Measurements from ENCODE around the gene SARS1. TPM values are rescaled to one million over a fixed set of nuclear protein-coding genes. Genes with fewer than 3 reads are reported as not detected.

The SARS1 gene
- total RNA-seq, 2 experiments from 2014 or later, result 193 to 195 TPM

DNA sequence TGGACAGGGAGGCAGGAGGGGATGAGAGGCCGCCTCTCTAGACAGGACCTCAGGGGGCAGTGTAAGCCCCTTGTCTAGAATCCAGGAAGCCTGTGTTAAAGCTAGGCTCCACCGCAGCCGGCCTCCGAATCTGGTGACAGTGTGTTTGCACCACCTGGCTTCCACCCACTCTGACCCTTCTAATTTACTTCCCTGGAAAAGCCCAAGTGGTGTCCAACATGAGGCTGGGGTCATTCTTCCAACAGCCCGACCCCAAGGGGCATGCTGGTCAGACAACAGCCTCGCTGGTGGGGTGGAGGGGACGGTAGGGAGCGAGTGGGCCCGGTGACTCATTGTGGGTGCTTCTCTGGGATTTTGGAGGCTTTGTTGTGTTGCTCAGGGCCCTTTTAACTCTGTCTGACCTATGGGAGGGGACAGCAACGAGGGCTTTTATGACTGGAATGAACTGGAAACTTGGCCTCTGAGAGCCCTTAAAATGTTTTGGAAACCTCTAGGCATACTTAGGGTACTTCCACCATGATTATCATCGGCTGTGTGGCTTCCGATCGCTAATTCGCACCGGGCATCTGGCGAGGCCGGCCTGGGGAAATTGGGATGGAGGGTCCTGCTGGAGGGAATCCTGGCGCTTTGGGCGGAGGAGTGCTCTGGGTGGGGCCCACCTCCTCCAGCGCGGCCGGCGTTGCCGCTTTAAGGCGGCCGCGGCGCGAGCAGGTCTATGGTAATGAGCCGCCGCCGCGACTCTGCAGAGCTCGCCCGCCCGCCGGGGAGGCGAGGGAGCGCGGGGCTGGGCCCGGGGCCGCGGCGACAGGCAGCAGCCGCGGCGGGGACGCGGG is 35.3 kb downstream of the SARS1 start, which contains the start of gene CELSR2:
Gene CELSR2, plus strand, starts transcription at position 743 of the 833 bp plus-strand sequence. CDS start 541 bp downstream, outside the sequence.
- H3K4me3 Mint-ChIP-seq, result peak within 1 kb of the TSS; percentile 49
- H3K9me3 Mint-ChIP-seq, result no peaks in the 10 kb centered on the region
- POLR2A ChIA-PET, result interaction anchor here (1.3 to 2.2 kb wide), 3 partner anchors 11 to 299 kb away, joined by 4 to 7 read pairs (median 5); partner anchors contain the start of genes ATXN7L2 and GNAI3
- CTCF ChIA-PET, result interaction anchor here (1.1 to 1.4 kb wide), 2 partner anchors 30 to 152 kb away, joined by 3 to 4 read pairs; no protein-coding TSS in a partner anchor
- DNase-seq, result peak; percentile 70
- no peak within 1 kb of the TSS for H3K27ac Mint-ChIP-seq
- peaks cover 25% of the 10 kb centered on the region for H3K27me3 Mint-ChIP-seq
- no peaks in the 10 kb centered on the region for H3K36me3 Mint-ChIP-seq (ENCODE audit: low read depth)
- peaks cover 6% of the 10 kb centered on the region for H3K4me1 Mint-ChIP-seq

DNA sequence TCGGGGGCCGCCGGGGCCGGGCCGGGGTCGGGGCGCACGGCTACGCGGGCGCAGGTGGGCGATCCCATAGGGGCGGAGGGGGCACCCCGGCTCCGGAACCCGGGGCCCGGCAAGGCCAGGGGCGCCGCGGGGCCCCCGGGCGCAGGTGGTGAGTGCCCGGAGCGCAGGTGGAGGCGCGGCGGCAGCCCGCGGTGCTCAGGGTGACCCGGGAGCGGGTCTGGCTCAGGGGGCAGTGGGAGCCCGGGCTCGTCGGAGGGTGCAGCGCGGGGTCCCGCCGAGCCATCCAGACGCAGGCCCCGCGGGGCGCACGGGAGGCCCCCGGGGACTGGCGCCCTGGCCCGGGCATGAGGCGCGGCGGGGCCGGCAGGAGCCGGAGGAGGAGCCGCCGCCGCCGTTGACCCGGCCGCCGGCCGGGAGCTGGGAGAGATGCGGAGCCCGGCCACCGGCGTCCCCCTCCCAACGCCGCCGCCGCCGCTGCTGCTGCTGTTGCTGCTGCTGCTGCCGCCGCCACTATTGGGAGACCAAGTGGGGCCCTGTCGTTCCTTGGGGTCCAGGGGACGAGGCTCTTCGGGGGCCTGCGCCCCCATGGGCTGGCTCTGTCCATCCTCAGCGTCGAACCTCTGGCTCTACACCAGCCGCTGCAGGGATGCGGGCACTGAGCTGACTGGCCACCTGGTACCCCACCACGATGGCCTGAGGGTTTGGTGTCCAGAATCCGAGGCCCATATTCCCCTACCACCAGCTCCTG is 36.1 kb downstream of the SARS1 start:
- H3K4me3 Mint-ChIP-seq, result peak overlapping the region; percentile 37
- DNase-seq, result no peak
- no peak overlapping the region for H3K27ac Mint-ChIP-seq
- CTCF ChIA-PET, result interaction anchor here (1.0 to 1.4 kb wide), 2 partner anchors 10 to 152 kb away, joined by 4 read pairs; no protein-coding TSS in a partner anchor
- no peaks in the 10 kb centered on the region for H3K36me3 Mint-ChIP-seq (ENCODE audit: low read depth)
- peaks cover 6% of the 10 kb centered on the region for H3K4me1 Mint-ChIP-seq
- H3K9me3 Mint-ChIP-seq, result no peaks in the 10 kb centered on the region
- POLR2A ChIA-PET, result interaction anchor here (1.3 to 2.2 kb wide), 5 partner anchors 11 to 298 kb away, joined by 3 to 7 read pairs (median 4); partner anchors contain the start of genes ATXN7L2 and GNAI3
- peaks cover 23% of the 10 kb centered on the region for H3K27me3 Mint-ChIP-seq

DNA sequence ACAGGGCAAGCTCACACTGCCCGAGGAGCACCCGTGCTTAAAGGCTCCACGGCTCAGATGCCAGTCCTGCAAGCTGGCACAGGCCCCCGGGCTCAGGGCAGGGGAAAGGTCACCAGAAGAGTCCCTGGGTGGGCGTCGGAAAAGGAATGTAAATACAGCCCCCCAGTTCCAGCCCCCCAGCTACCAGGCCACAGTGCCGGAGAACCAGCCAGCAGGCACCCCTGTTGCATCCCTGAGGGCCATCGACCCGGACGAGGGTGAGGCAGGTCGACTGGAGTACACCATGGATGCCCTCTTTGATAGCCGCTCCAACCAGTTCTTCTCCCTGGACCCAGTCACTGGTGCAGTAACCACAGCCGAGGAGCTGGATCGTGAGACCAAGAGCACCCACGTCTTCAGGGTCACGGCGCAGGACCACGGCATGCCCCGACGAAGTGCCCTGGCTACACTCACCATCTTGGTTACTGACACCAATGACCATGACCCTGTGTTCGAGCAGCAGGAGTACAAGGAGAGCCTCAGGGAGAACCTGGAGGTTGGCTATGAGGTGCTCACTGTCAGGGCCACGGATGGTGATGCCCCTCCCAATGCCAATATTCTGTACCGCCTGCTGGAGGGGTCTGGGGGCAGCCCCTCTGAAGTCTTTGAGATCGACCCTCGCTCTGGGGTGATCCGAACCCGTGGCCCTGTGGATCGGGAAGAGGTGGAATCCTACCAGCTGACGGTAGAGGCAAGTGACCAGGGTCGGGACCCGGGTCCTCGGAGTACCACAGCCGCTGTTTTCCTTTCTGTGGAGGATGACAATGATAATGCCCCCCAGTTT is 36.9 kb downstream of the SARS1 start:
- no peaks in the 10 kb centered on the region for H3K36me3 Mint-ChIP-seq (ENCODE audit: low read depth)
- POLR2A ChIA-PET, result interaction anchor here (1.4 to 2.2 kb wide), 3 partner anchors 36 to 233 kb away, joined by 3 to 5 read pairs (median 4); partner anchors contain the start of gene ATXN7L2
- H3K9me3 Mint-ChIP-seq, result no peaks in the 10 kb centered on the region

DNA sequence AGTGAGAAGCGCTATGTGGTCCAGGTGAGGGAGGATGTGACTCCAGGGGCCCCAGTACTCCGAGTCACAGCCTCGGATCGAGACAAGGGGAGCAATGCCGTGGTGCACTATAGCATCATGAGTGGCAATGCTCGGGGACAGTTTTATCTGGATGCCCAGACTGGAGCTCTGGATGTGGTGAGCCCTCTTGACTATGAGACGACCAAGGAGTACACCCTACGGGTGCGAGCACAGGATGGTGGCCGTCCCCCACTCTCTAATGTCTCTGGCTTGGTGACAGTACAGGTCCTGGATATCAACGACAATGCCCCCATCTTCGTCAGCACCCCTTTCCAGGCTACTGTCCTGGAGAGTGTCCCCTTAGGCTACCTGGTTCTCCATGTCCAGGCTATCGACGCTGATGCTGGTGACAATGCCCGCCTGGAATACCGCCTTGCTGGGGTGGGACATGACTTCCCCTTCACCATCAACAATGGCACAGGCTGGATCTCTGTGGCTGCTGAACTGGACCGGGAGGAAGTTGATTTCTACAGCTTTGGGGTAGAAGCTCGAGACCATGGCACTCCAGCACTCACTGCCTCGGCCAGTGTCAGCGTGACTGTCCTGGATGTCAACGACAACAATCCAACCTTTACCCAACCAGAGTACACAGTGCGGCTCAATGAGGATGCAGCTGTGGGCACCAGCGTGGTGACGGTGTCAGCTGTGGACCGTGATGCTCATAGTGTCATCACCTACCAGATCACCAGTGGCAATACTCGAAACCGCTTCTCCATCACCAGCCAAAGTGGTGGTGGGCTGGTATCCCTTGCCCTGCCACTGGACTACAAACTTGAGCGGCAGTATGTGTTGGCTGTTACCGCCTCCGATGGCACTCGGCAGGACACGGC is 37.8 kb downstream of the SARS1 start:
- DNase-seq, result no peak
- Mint-ChIP-seq H3K27me3 (peaks cover 25% of the 10 kb centered on the region), H3K4me3 (peak overlapping the region; percentile 4), H3K36me3 (ENCODE audit: low read depth) (no peaks in the 10 kb centered on the region), H3K4me1 (peaks cover 6% of the 10 kb centered on the region), H3K27ac (no peak overlapping the region), H3K9me3 (no peaks in the 10 kb centered on the region)
- POLR2A ChIA-PET, result interaction anchor here (1.4 to 1.5 kb wide), 2 partner anchors 37 to 137 kb away, joined by 3 to 4 read pairs; no protein-coding TSS in a partner anchor
- CTCF ChIA-PET, result interaction anchor here (0.6 kb wide), 1 partner anchor 101 kb away, joined by 3 read pairs; no protein-coding TSS in a partner anchor

More for the DNA sequence above, 36.9 kb downstream of the SARS1 start:
- CTCF ChIA-PET, result interaction anchor here (1.0 kb wide), 1 partner anchor 11 kb away, joined by 4 read pairs; no protein-coding TSS in a partner anchor
- Mint-ChIP-seq H3K27ac (no peak overlapping the region), H3K27me3 (peaks cover 23% of the 10 kb centered on the region), H3K4me1 (peaks cover 6% of the 10 kb centered on the region), H3K4me3 (peak overlapping the region; percentile 63)
- DNase-seq, result no peak

DNA sequence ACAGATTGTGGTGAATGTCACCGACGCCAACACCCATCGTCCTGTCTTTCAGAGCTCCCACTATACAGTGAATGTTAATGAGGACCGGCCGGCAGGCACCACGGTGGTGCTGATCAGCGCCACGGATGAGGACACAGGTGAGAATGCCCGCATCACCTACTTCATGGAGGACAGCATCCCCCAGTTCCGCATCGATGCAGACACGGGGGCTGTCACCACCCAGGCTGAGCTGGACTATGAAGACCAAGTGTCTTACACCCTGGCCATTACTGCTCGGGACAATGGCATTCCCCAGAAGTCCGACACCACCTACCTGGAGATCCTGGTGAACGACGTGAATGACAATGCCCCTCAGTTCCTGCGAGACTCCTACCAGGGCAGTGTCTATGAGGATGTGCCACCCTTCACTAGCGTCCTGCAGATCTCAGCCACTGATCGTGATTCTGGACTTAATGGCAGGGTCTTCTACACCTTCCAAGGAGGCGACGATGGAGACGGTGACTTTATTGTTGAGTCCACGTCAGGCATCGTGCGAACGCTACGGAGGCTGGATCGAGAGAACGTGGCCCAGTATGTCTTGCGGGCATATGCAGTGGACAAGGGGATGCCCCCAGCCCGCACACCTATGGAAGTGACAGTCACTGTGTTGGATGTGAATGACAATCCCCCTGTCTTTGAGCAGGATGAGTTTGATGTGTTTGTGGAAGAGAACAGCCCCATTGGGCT is 38.6 kb downstream of the SARS1 start:
- Mint-ChIP-seq H3K4me1 (peaks cover 6% of the 10 kb centered on the region), H3K27me3 (peaks cover 22% of the 10 kb centered on the region), H3K27ac (no peak overlapping the region), H3K36me3 (ENCODE audit: low read depth) (no peaks in the 10 kb centered on the region), H3K9me3 (no peaks in the 10 kb centered on the region), H3K4me3 (no peak overlapping the region)
- no peak for DNase-seq
- CTCF ChIA-PET, result no interaction called here
- POLR2A ChIA-PET, result no interaction called here

DNA sequence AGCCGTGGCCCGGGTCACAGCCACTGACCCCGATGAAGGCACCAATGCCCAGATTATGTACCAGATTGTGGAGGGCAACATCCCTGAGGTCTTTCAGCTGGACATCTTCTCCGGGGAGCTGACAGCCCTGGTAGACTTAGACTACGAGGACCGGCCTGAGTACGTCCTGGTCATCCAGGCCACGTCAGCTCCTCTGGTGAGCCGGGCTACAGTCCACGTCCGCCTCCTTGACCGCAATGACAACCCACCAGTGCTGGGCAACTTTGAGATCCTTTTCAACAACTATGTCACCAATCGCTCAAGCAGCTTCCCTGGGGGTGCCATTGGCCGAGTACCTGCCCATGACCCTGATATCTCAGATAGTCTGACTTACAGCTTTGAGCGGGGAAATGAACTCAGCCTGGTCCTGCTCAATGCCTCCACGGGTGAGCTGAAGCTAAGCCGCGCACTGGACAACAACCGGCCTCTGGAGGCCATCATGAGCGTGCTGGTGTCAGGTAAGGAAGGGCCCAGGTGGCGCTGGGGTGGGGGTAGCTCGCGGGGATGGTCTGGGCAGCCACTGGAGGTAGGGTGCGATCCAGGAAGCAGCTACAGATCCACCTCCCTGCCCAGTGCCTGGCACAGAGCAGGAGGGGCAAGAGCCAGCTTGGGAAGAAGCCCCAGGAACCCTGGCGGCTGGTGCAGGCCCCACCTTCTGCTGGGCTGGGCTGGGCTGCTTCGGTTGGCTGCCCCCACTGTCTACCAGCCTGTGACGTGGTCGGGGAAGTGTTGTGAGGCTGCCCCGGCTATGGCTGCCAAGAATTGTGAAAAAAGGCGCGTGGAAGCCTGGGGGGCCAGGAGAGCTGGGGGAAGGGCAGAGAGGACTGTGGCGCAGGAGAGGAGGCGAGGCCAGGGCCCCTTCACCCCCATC is 39.4 kb downstream of the SARS1 start:
- H3K4me3 Mint-ChIP-seq, result no peak overlapping the region
- H3K27me3 Mint-ChIP-seq, result peaks cover 20% of the 10 kb centered on the region
- no peaks in the 10 kb centered on the region for H3K9me3 Mint-ChIP-seq
- peaks cover 6% of the 10 kb centered on the region for H3K4me1 Mint-ChIP-seq
- CTCF ChIA-PET, result interaction anchor here (0.9 to 1.7 kb wide), 3 partner anchors 11 to 279 kb away, joined by 4 read pairs; no protein-coding TSS in a partner anchor
- POLR2A ChIA-PET, result interaction anchor here (1.2 kb wide), 1 partner anchor 173 kb away, joined by 3 read pairs; the partner anchor contains the start of gene PSMA5
- DNase-seq, result no peak
- H3K27ac Mint-ChIP-seq, result no peak overlapping the region
- H3K36me3 Mint-ChIP-seq (ENCODE audit: low read depth), result no peaks in the 10 kb centered on the region

DNA sequence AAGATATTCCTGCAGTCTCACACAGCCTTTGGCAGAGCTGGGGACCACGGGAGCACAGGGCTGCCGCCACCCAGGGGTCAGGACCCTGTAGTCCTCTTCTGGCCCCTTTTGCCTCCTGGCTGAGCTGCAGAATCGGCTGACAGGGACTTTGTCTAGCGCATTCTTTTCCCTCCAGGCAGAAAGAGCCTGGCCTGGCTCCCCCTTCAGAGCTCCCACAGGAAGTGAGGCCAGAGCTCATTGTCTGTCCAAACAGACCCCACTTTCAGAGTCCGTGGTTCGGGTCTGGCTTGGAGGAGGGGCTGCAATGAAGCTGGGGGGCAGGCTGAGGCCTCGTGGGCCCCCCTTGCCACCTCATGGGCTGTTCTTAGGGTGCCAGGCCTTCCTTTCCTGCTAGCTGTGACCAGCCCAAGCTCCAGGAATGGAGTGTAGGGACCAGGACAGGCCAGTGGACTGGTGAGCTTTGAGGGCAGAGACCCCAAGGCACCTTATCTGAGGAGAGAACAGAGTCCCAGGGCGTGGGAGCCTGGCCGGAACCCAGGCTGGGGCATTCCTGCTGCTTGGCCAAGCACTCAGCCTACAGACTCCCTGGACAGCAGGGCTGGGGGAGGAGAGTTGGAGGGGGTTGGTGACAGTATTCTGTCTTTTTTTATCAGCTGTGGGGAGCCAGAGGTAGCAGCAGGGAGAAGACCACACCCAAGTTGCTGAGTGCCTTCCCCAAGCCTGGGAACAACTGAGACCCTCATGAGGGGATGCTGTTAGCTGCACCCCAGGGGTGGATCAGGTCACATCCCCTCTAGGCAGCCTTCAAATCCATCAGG is 40.3 kb downstream of the SARS1 start:
- Mint-ChIP-seq H3K27me3 (peaks cover 19% of the 10 kb centered on the region), H3K36me3 (ENCODE audit: low read depth) (no peaks in the 10 kb centered on the region), H3K9me3 (no peaks in the 10 kb centered on the region), H3K4me3 (no peak overlapping the region), H3K4me1 (peaks cover 5% of the 10 kb centered on the region), H3K27ac (no peak overlapping the region)
- DNase-seq, result no peak
- ChIA-PET POLR2A (interaction anchor here (1.0 to 1.2 kb wide), 2 partner anchors 144 to 172 kb away, joined by 3 read pairs; partner anchors contain the start of genes PSMA5 and SORT1), CTCF (interaction anchor here (0.9 to 1.7 kb wide), 3 partner anchors 10 to 278 kb away, joined by 4 read pairs; no protein-coding TSS in a partner anchor)

DNA sequence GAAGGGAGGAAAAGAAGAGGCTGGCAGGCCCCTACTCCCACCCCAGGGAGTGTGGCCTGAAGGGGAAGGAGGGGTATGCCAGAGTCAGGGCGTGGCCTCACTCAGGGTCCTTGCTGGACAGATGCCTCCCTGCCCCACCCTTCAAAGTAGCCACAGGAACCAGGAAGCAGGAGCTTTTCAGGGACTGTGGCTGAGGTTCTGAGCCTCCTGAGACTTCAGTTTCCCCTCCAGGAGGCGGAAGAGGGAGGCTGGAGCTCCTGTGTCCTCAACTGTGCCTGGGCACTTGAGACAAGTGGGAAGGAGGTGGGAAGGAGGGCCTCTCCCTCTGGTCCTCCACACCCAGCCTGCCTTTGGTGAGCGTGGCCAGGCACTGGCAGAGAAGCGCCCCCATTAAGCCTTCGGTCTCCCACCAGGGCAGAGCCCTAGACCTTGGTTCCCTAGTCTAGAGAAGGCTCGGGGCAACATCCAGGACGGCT is 40.9 kb downstream of the SARS1 start:
- POLR2A ChIA-PET, result interaction anchor here (1.0 to 1.2 kb wide), 2 partner anchors 143 to 171 kb away, joined by 3 read pairs; partner anchors contain the start of genes PSMA5 and SORT1
- DNase-seq, result no peak
- Mint-ChIP-seq H3K36me3 (ENCODE audit: low read depth) (no peaks in the 10 kb centered on the region), H3K4me3 (no peak overlapping the region), H3K27ac (no peak overlapping the region), H3K4me1 (peaks cover 2% of the 10 kb centered on the region), H3K9me3 (no peaks in the 10 kb centered on the region), H3K27me3 (peaks cover 16% of the 10 kb centered on the region)
- CTCF ChIA-PET, result interaction anchor here (1.7 kb wide), 1 partner anchor 53 kb away, joined by 4 read pairs; no protein-coding TSS in a partner anchor

DNA sequence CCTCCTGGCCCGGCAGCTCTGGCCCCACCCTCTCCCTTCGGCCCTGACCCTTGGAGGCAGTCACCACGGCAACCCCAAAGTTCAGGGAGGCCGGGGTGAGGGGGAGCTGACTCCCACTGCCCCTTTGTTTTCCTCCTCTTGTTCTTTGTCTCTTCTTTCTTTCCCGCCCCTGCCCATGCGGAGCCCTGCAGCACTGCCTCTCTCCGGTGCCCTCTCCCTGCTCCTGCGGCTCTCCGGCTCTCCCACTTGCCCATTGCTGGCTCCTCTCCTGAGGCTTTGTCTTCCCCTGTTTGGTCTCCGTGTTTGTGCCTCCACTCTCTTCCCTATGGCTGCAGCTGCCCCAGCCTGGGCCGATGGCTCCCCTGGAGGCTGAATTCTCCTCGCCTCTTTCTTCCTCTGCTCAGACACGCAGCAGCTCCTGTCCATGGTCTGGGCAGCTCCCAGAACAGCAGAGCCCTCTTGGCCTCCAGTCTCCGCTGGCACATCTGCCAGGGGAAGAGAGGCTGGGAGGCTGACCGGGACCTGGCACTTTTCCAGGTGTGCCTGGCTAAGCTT is 41.5 kb downstream of the SARS1 start:
- DNase-seq, result no peak
- H3K9me3 Mint-ChIP-seq, result no peaks in the 10 kb centered on the region
- ChIA-PET CTCF (interaction anchor here (1.7 kb wide), 1 partner anchor 54 kb away, joined by 4 read pairs; no protein-coding TSS in a partner anchor), POLR2A (interaction anchor here (1.0 kb wide), 1 partner anchor 143 kb away, joined by 3 read pairs; the partner anchor contains the start of gene SORT1)
- H3K27ac Mint-ChIP-seq, result no peak overlapping the region
- H3K36me3 Mint-ChIP-seq (ENCODE audit: low read depth), result no peaks in the 10 kb centered on the region
- H3K4me1 Mint-ChIP-seq, result peaks cover 2% of the 10 kb centered on the region
- peaks cover 16% of the 10 kb centered on the region for H3K27me3 Mint-ChIP-seq
- H3K4me3 Mint-ChIP-seq, result no peak overlapping the region
